Kidney (tissue), 14 donors: ENCODE results near the gene GUCY2C. TPM values are rescaled to one million over a fixed set of nuclear protein-coding genes. Genes with fewer than 3 reads are reported as not detected.

Experiments
- DNase-seq, 5 donors: peaks; one replicate each; pipeline ENCODE4 v3.0.0-alpha.2; 2013 to 2020
- FAIRE-seq: peaks from 2 replicates; lab custom pipeline; 2012; peaks lifted over from hg19 to GRCh38; lab: Jason Lieb, UNC
- H3K27ac ChIP-seq, 2 donors: one replicate each; pipeline ENCODE4 v1.7.0; 2013; ENCODE audit warnings: low read depth in 2 of 2, low read length in 2 of 2, inconsistent platforms in 1 of 2
- H3K27me3 ChIP-seq: one replicate; pipeline ENCODE4 v1.7.1; 2013; ENCODE audit warnings: low read length, inconsistent platforms; ENCODE audit not compliant: control insufficient read depth, insufficient read depth
- H3K36me3 ChIP-seq, 3 donors: one replicate each; pipeline versions ENCODE4 v1.7.0 to v1.7.1; 2013; ENCODE audit warnings: low read length in 3 of 3, control low read depth in 1 of 3, inconsistent platforms in 1 of 3; ENCODE audit not compliant: insufficient read depth in 3 of 3, control insufficient read depth in 2 of 3
- H3K4me1 ChIP-seq, 3 donors: one replicate each; pipeline versions ENCODE4 v1.7.0 to v1.7.1; 2013; ENCODE audit warnings: low read length in 3 of 3, inconsistent platforms in 1 of 3, low read depth in 1 of 3; ENCODE audit not compliant: control insufficient read depth in 2 of 3, insufficient read depth in 2 of 3
- H3K4me3 ChIP-seq, 3 donors: one replicate each; pipeline versions ENCODE4 v1.7.0 to v1.8.1; 2013; ENCODE audit warnings: low read length in 3 of 3, control low read depth in 1 of 3, inconsistent platforms in 1 of 3
- H3K9ac ChIP-seq, 3 donors: one replicate each; pipeline versions ENCODE4 v1.7.0 to v1.7.1; 2013; ENCODE audit warnings: low read length in 3 of 3, control low read depth in 1 of 3, inconsistent platforms in 1 of 3
- H3K9me3 ChIP-seq, 3 donors: one replicate each; pipeline versions ENCODE4 v1.7.0 to v1.7.1; 2013; ENCODE audit warnings: low read length in 3 of 3, control low read depth in 1 of 3, inconsistent platforms in 1 of 3; ENCODE audit not compliant: control insufficient read depth in 2 of 3, insufficient read depth in 1 of 3
- CTCF ChIP-seq: IDR thresholded peaks from 3 replicates; pipeline ENCODE4 v1.5.1; 2012; ENCODE audit warnings: mild to moderate bottlenecking, moderate library complexity, borderline replicate concordance; ENCODE audit not compliant: insufficient read depth; ENCODE audit errors: extremely low read depth
- intact Hi-C: fragments of 100-400 bp; cut with DNase I; formaldehyde crosslinking; loops from one replicate; pipeline ENCODE4 v1.11.1; 2022
- polyA plus RNA-seq: library from polyadenylated mRNA; stranded (reverse); fragments of 350-450 nt; fragmentation: Illumina TruSeq; extraction: RNeasy Lipid Tissue Mini Kit (QIAGEN cat#74804); gene quantifications from one replicate; pipeline ENCODE4 v1.2.3, GENCODE V29; 2014; ENCODE audit warnings: low read depth, low replicate concordance; ENCODE audit not compliant: insufficient read depth
- total RNA-seq: library from RNA; stranded (reverse); fragmentation: NEBNext Ultra II Directional; extraction: Animal tissue kit (Norgen Biotek cat#: 25700); gene quantifications from one replicate; pipeline ENCODE4 v1.2.1, GENCODE V29; 2021
- donor health status: control.
- donor health status: control.
- donor health status: control.
- donor health status: control.
- donor health status: control.
- donor health status: DM: yes; HTN: yes; CAD: no.
- donor health status: Normal renal cell carcinoma (clear cell type).

GUCY2C gene
- total and polyA plus RNA-seq, 2 donors from 2014 or later: not detected

GRCh38 chr12:14654842-14655241, 41.6 kb downstream of the GUCY2C start:
- H3K9ac ChIP-seq: no peak overlapping the region
- no peak overlapping the region for H3K27ac ChIP-seq
- intact Hi-C loops: no loop called here
- TF ChIP-seq CTCF: no peak
- H3K9me3 ChIP-seq: no peaks in the 10 kb centered on the region
- H3K36me3 ChIP-seq: no peaks in the 10 kb centered on the region
- FAIRE-seq (no peak), DNase-seq (no peak)
- H3K27me3 ChIP-seq: no peaks in the 10 kb centered on the region
- H3K4me3 ChIP-seq: no peak overlapping the region
- H3K4me1 ChIP-seq: no peaks in the 10 kb centered on the region

DNA sequence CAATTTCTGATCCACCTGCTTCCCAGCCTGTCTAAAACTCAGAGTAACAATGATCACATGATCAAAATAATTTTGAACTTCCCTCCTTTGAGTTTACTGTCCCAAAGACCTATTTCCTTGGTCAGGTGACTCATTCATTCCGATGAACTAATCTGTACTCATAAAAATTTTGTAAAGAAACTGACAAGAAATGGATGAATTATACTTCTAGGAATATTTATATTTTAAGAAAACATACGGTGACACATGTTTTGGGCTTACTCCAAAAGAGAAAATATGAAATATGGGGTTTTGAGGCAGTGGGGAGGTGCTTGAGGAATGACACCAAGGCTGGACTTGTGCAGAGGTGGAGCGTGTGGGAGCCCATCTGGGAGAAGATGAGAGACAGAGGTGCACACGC, 42.0 kb downstream of the GUCY2C start:
- H3K27me3 ChIP-seq: no peaks in the 10 kb centered on the region
- H3K4me3 ChIP-seq: no peak overlapping the region
- intact Hi-C loops: no loop called here
- TF ChIP-seq CTCF: no peak
- no peaks in the 10 kb centered on the region for H3K4me1 ChIP-seq
- DNase-seq (no peak), FAIRE-seq (no peak)
- no peak overlapping the region for H3K27ac ChIP-seq
- H3K9me3 ChIP-seq: no peaks in the 10 kb centered on the region
- H3K9ac ChIP-seq: no peak overlapping the region
- no peaks in the 10 kb centered on the region for H3K36me3 ChIP-seq

- intact Hi-C loops: no loop called here
- DNase-seq (no peak), FAIRE-seq (no peak)
Observed at GRCh38 chr12:14652483-14652882, 43.9 kb downstream of the GUCY2C start.

More at GRCh38 chr12:14652483-14652882, 43.9 kb downstream of the GUCY2C start:
- H3K9ac ChIP-seq: no peak overlapping the region
- H3K4me1 ChIP-seq: no peaks in the 10 kb centered on the region
- no peak for TF ChIP-seq CTCF
- H3K9me3 ChIP-seq: no peaks in the 10 kb centered on the region
- H3K4me3 ChIP-seq: no peak overlapping the region
- no peak overlapping the region for H3K27ac ChIP-seq
- no peaks in the 10 kb centered on the region for H3K27me3 ChIP-seq
- no peaks in the 10 kb centered on the region for H3K36me3 ChIP-seq
